HUES48 (cell line): ENCODE measurements around the gene NOG.

Experiments used
- H3K27ac ChIP-seq: one replicate; pipeline ENCODE4 v1.7.0; 2013; ENCODE audit warnings: low read depth, low read length, inconsistent platforms
- H3K27me3 ChIP-seq: 2 replicates; pipeline ENCODE4 v1.6.1; 2013; ENCODE audit warnings: mild to moderate bottlenecking, low read length; ENCODE audit not compliant: control insufficient read depth, insufficient read depth
- H3K36me3 ChIP-seq: 2 replicates; pipeline ENCODE4 v1.6.1; 2013; ENCODE audit warnings: low read length; ENCODE audit not compliant: control insufficient read depth, insufficient read depth
- H3K4me1 ChIP-seq: 2 replicates; pipeline ENCODE4 v1.6.1; 2013; ENCODE audit warnings: mild to moderate bottlenecking, low read length; ENCODE audit not compliant: control insufficient read depth, insufficient read depth
- H3K4me3 ChIP-seq: 2 replicates; pipeline ENCODE4 v1.5.1; 2013; ENCODE audit warnings: mild to moderate bottlenecking, low read depth, low read length
- H3K9ac ChIP-seq: 2 replicates; pipeline ENCODE4 v1.6.1; 2013; ENCODE audit warnings: mild to moderate bottlenecking, low read depth, low read length, moderate library complexity
- H3K9me3 ChIP-seq: 2 replicates; pipeline ENCODE4 v1.6.1; 2013; ENCODE audit warnings: low read length; ENCODE audit not compliant: control insufficient read depth, insufficient read depth

NOG gene

DNA sequence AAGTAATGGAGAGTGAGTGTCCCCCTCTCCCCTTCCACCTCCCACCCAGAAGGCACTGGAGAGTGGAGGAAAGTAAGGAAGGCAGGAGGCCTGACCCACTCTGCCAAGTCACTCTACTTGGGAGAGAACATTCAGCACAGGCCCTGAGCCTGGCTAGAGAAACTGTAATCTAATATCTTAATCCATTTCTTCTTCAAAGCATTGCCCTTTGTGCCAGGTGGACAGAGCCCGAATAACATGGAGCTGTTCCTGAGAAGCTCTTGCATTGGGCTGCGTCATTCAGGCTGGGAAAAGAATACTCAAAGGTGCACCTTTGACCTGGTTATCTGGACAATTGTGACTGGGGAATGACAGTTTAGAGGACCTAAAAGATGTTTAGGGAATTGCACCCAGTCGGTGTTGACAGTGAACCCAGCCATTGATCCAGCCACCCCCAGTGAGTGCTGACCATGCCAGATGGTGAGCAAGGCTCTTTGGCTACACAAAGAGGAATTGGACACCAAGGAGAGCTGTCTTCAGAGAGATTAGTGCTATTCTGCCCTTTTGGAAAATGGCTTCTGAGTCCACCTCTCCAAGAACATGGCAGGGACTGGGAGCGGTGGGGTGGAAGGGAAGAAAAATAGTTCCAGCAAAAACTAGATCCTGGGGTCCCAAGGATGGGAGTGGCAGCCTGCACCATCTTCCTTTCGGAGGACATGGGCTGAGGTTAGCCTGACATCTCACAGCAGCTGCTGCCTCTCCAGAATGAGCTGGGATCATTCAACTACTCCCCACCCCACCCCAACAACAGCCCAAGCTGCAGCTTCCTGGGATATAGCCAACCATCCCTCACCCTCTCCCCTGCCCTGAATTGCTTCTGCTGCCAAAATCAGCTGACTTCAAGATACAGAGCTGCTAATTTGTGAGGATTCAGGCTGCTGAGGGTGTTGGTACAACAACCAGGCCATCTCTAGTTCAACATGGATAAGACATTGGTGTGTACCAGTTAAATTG is 11.6 kb upstream of the NOG start:
- no peak overlapping the region for H3K27ac ChIP-seq
- H3K4me3 ChIP-seq: no peak overlapping the region
- H3K27me3 ChIP-seq: no peaks in the 10 kb centered on the region
- no peaks in the 10 kb centered on the region for H3K36me3 ChIP-seq
- peaks cover 11% of the 10 kb centered on the region for H3K4me1 ChIP-seq
- H3K9me3 ChIP-seq: no peaks in the 10 kb centered on the region
- H3K9ac ChIP-seq: no peak overlapping the region

DNA sequence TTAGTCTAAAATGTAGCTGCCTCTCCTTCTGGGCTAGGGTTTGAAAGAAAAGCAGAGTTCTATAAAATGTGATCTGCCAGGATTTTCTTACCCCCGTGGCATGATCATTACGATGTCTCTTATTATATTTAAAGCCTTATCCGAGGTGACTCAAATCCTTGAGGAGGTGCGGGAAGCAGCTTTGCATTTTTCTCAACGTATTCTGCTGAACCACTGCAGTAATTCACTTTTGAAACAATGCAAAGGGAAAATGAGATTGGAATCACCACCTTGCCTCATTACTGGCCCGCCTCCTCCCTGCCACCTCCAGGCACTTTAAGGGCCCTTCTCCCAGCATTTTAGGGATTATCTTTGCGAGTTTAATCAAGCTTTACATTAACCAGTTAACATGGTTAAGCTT is 9.7 kb upstream of the NOG start:
- H3K9me3 ChIP-seq: no peaks in the 10 kb centered on the region
- H3K27ac ChIP-seq: no peak overlapping the region
- H3K9ac ChIP-seq: no peak overlapping the region

DNA sequence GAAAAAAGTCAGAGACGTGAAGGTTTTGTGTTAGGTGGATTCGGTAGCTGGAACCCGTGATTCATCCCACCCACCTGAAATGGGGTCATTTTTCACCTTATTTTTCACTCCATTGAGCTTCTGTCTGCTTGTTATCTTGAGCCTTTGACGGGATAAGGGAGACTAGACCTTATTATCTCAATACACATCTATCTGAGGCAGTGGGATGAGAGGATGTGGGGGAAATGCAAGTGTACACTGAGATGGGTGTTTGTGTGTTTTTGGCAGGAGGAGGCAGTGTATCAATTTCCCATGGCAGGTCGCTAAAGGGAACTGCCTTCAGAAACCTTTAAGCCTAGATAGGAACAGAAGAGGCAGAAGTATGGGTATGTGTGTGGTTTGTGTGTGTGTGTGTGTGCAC is 6.2 kb upstream of the NOG start:
- H3K9me3 ChIP-seq: no peaks in the 10 kb centered on the region
- H3K4me1 ChIP-seq: peaks cover 6% of the 10 kb centered on the region; the same call in 1 of the 2 replicates
- H3K27me3 ChIP-seq: peaks cover 24% of the 10 kb centered on the region
- H3K27ac ChIP-seq: no peak overlapping the region
- no peaks in the 10 kb centered on the region for H3K36me3 ChIP-seq
- H3K4me3 ChIP-seq: no peak overlapping the region
- H3K9ac ChIP-seq: no peak overlapping the region

More for the DNA sequence above, 9.7 kb upstream of the NOG start:
- Histone ChIP-seq H3K36me3 (no peaks in the 10 kb centered on the region), H3K4me1 (no peaks in the 10 kb centered on the region), H3K4me3 (no peak overlapping the region), H3K27me3 (no peaks in the 10 kb centered on the region)

DNA sequence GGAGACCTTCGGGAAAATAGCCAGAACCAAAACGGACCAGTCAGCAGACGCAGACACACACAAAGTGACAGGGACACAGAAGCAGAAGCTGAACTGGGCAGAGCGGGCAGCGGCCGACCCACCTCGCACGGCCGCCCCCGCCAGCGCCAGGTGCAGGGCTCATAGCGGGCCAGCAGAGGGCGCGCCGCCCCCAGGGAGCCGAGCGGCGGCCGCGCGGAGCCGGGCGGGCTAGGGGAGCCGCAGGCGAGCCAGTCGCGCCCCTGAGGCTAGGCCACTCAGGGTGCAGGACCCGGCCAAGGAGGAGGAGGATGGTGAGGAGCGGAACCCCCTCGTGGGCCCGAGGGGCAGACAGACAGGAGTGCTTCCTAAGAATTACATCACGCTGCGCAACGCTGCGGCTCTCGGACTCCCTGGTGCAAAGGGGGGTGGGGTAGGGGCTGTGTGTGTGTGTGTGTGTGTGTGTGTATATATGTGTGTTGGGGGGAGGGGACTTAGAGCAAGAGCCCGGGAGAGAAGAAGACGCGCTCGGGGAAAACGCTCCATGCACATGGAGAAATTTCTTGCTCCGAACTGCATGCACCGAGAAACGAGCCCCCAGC is 913 bp upstream of the NOG start:
- Histone ChIP-seq H3K9ac (no peak overlapping the region), H3K27ac (no peak overlapping the region), H3K27me3 (peaks cover 64% of the 10 kb centered on the region)

DNA sequence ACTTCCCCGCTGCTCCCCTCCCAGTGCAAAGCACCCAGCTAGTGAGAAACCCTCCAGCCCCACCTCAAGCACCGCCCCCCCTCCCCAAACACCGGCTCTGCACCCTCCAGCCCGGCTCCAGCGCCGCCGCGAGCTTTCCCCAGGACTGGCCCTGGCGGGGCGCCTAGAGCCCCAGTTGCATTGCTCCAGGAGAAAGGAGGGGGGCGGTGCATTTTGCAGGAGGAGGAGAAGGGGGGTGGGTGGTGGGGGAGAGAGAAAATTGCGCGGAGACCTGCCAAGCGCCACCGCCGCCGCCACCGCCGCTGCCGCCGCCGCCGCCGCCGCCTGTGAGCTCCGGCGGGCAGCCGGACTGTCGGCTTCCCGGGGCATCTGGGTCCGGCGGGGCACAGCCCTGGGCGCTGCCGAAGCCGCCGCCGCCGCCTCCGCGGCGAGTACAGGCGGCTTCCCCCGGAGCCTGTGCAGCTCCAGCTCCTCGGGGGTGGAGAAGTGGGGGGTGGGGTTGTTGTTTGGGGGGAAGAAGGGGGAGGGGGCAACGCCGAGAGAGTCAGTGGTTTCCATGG is 333 bp upstream of the NOG start:
- Histone ChIP-seq H3K27ac (peak overlapping the region; percentile 37), H3K9ac (no peak overlapping the region), H3K27me3 (peaks cover 70% of the 10 kb centered on the region), H3K4me3 (peak overlapping the region; percentile 63), H3K4me1 (peaks cover 17% of the 10 kb centered on the region), H3K36me3 (no peaks in the 10 kb centered on the region), H3K9me3 (no peaks in the 10 kb centered on the region)

More for the DNA sequence above, 913 bp upstream of the NOG start:
- Histone ChIP-seq H3K9me3 (no peaks in the 10 kb centered on the region), H3K4me1 (peaks cover 11% of the 10 kb centered on the region), H3K4me3 (peak overlapping the region; percentile 63), H3K36me3 (no peaks in the 10 kb centered on the region)

DNA sequence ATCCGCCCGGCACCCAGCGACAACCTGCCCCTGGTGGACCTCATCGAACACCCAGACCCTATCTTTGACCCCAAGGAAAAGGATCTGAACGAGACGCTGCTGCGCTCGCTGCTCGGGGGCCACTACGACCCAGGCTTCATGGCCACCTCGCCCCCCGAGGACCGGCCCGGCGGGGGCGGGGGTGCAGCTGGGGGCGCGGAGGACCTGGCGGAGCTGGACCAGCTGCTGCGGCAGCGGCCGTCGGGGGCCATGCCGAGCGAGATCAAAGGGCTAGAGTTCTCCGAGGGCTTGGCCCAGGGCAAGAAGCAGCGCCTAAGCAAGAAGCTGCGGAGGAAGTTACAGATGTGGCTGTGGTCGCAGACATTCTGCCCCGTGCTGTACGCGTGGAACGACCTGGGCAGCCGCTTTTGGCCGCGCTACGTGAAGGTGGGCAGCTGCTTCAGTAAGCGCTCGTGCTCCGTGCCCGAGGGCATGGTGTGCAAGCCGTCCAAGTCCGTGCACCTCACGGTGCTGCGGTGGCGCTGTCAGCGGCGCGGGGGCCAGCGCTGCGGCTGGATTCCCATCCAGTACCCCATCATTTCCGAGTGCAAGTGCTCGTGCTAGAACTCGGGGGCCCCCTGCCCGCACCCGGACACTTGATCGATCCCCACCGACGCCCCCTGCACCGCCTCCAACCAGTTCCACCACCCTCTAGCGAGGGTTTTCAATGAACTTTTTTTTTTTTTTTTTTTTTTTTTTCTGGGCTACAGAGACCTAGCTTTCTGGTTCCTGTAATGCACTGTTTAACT is 1.0 kb downstream of the NOG start:
- Histone ChIP-seq H3K27me3 (peaks cover 83% of the 10 kb centered on the region), H3K9ac (no peak overlapping the region), H3K36me3 (no peaks in the 10 kb centered on the region), H3K9me3 (no peaks in the 10 kb centered on the region), H3K4me3 (peak overlapping the region; percentile 61), H3K4me1 (peaks cover 21% of the 10 kb centered on the region), H3K27ac (peak overlapping the region; percentile 37)

DNA sequence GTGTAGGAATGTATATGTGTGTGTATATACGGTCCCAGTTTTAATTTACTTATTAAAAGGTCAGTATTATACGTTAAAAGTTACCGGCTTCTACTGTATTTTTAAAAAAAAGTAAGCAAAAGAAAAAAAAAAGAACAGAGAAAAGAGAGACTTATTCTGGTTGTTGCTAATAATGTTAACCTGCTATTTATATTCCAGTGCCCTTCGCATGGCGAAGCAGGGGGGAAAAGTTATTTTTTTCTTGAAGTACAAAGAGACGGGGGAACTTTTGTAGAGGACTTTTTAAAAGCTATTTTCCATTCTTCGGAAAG is 1.6 kb downstream of the NOG start:
- no peak overlapping the region for H3K27ac ChIP-seq
- H3K36me3 ChIP-seq: no peaks in the 10 kb centered on the region
- no peaks in the 10 kb centered on the region for H3K9me3 ChIP-seq
- peaks cover 21% of the 10 kb centered on the region for H3K4me1 ChIP-seq
- H3K9ac ChIP-seq: no peak overlapping the region
- H3K27me3 ChIP-seq: peaks cover 85% of the 10 kb centered on the region
- H3K4me3 ChIP-seq: peak overlapping the region; percentile 61; the same call in 1 of the 2 replicates

DNA sequence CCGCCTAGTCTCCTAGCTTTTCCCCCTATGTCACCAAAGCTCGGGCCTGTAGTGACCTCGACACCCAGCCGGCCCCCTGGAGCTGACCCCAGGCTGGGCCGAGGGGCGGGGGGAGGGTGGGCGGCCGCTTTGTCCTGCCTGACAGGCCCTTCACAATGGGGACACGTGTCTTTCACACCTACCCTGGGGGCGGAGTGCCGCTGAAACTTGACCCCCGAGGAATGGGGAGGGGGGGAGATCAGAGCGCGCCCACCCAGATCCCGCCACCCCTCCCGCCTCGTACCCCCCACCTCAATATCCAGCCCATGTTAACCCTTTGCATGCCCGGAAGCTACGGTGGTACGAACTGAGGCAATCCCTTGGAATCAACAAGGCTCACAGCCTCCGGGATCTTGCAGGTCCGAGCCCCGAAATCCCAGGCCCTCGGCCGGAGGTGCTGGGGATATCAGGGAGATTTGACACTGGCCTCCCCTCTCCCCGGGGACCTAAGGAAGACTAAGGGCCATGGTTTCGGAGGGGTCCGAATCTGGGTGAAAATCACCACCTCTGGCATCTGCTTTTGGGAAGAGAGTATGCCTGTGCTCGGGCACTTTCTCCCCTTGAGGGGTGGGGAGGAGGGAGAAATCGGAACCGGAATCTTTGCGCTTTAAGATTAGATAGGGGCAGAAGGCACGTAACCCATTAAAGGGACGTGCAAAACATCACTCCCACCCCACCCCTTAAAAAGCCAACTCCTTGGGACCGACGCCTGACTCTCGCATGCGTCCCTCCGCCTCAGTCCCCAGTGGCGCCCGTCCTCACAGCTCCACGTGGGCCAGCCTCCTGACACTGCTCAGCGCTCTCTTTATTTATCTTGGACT is 2.6 kb downstream of the NOG start:
- peaks cover 21% of the 10 kb centered on the region for H3K4me1 ChIP-seq
- no peak overlapping the region for H3K27ac ChIP-seq
- no peak overlapping the region for H3K9ac ChIP-seq
- H3K36me3 ChIP-seq: no peaks in the 10 kb centered on the region
- H3K27me3 ChIP-seq: peaks cover 78% of the 10 kb centered on the region
- H3K4me3 ChIP-seq: peak overlapping the region; percentile 78
- no peaks in the 10 kb centered on the region for H3K9me3 ChIP-seq

DNA sequence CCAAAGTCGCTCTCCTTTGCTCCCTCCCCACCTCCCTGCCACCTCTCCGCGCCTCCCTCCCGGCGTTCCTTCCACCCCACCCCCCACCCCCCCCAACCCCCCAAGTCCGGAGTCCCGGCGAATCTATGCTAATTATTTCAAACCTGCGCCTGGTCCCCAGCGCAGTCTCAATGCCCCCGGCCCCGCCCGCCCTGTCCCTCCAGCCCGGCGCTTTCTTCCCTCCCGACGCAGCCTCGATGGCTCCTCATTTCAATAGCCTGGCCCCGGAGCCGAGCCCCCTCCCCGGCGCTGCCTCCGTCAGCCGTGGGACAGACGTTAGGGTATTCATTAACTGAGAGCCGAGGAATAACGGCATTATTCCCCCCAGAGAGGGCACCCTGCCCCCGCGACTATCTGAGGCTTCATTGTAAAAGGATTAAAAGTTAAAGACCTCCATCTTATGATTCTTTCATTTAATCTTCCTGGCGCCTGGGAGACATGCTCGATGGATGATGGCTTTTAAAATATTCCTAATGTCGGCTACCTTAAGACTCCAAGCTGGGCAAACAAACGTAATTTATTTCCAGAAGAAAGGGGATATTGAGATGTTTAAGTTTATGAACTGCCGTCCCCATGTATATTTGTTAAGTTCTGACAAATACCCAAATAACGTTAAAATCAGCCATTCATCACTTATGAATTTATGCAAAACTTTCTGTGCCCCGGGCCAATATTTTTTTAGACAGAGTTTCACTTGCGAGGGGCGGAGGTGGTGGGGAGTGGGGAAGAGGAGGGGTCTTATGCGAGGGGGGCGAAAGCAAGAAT is 3.4 kb downstream of the NOG start:
- Histone ChIP-seq H3K9ac (no peak overlapping the region), H3K36me3 (no peaks in the 10 kb centered on the region), H3K4me3 (peak overlapping the region; percentile 78), H3K9me3 (no peaks in the 10 kb centered on the region), H3K4me1 (peaks cover 19% of the 10 kb centered on the region), H3K27ac (no peak overlapping the region), H3K27me3 (peaks cover 71% of the 10 kb centered on the region)
